Duodenal mucosa (tissue), 2 donors: ENCODE measurements around the gene ACSS2.

Source experiments
- H3K27ac ChIP-seq: one replicate; pipeline ENCODE4 v1.7.0; 2013; ENCODE audit warnings: low read depth, low read length
- H3K27me3 ChIP-seq, 2 donors: one replicate each; pipeline ENCODE4 v1.7.0; 2013; ENCODE audit warnings: low read length in 2 of 2, control low read depth in 1 of 2; ENCODE audit not compliant: insufficient read depth in 2 of 2, control insufficient read depth in 1 of 2
- H3K36me3 ChIP-seq, 2 donors: one replicate each; pipeline ENCODE4 v1.7.0; 2013; ENCODE audit warnings: low read length in 2 of 2, control low read depth in 1 of 2; ENCODE audit not compliant: insufficient read depth in 2 of 2, control insufficient read depth in 1 of 2
- H3K4me1 ChIP-seq, 2 donors: one replicate each; pipeline ENCODE4 v1.7.0; 2013; ENCODE audit warnings: low read length in 2 of 2, control low read depth in 1 of 2; ENCODE audit not compliant: insufficient read depth in 2 of 2, control insufficient read depth in 1 of 2
- H3K4me3 ChIP-seq, 2 donors: one replicate each; pipeline ENCODE4 v1.7.0; 2013; ENCODE audit warnings: low read length in 2 of 2, low read depth in 1 of 2
- H3K9ac ChIP-seq, 2 donors: one replicate each; pipeline ENCODE4 v1.7.0; 2013; ENCODE audit warnings: low read length in 2 of 2, low read depth in 1 of 2
- H3K9me3 ChIP-seq, 2 donors: one replicate each; pipeline ENCODE4 v1.7.0; 2013; ENCODE audit warnings: low read length in 2 of 2, control low read depth in 1 of 2; ENCODE audit not compliant: control insufficient read depth in 1 of 2

The ACSS2 gene

GRCh38 chr20:34943808-34944567 is 67.6 kb downstream of the ACSS2 start:
- no peaks in the 10 kb centered on the region for H3K9me3 ChIP-seq
- H3K4me1 ChIP-seq: peaks cover 19 to 28% of the 10 kb centered on the region in 2 donors
- no peaks in the 10 kb centered on the region for H3K27me3 ChIP-seq
- H3K9ac ChIP-seq: no peak overlapping the region
- H3K4me3 ChIP-seq: no peak overlapping the region
- peaks cover 27 to 35% of the 10 kb centered on the region in 2 donors for H3K36me3 ChIP-seq
- no peak overlapping the region for H3K27ac ChIP-seq

GRCh38 chr20:34945315-34946077 is 69.1 kb downstream of the ACSS2 start:
- Histone ChIP-seq H3K9me3 (no peaks in the 10 kb centered on the region), H3K4me1 (peaks cover 22 to 38% of the 10 kb centered on the region in 2 donors), H3K27ac (peak overlapping the region; percentile 75), H3K4me3 (peak overlapping the region; percentile 38 to 40), H3K27me3 (no peaks in the 10 kb centered on the region), H3K9ac (peak overlapping the region; percentile 11 to 38), H3K36me3 (peaks cover 25 to 41% of the 10 kb centered on the region in 2 donors)

- H3K9ac ChIP-seq: peak overlapping the region in 1 of 2 donors; percentile 11
- H3K4me1 ChIP-seq: peaks cover 22 to 43% of the 10 kb centered on the region in 2 donors
- no peaks in the 10 kb centered on the region for H3K27me3 ChIP-seq
- H3K27ac ChIP-seq: no peak overlapping the region
- no peak overlapping the region for H3K4me3 ChIP-seq
- no peaks in the 10 kb centered on the region for H3K9me3 ChIP-seq
- H3K36me3 ChIP-seq: peaks cover 21 to 39% of the 10 kb centered on the region in 2 donors
Measured at GRCh38 chr20:34946661-34947060, 70.2 kb downstream of the ACSS2 start.

- Histone ChIP-seq H3K9me3 (no peaks in the 10 kb centered on the region), H3K27ac (no peak overlapping the region), H3K9ac (no peak overlapping the region), H3K36me3 (peaks cover 14 to 32% of the 10 kb centered on the region in 2 donors), H3K4me1 (peaks cover 22 to 48% of the 10 kb centered on the region in 2 donors), H3K27me3 (no peaks in the 10 kb centered on the region), H3K4me3 (no peak overlapping the region)
Measured at GRCh38 chr20:34947336-34947735, 70.9 kb downstream of the ACSS2 start.

GRCh38 chr20:34948030-34948429 is 71.6 kb downstream of the ACSS2 start:
- Histone ChIP-seq H3K27ac (no peak overlapping the region), H3K36me3 (peaks cover 9 to 26% of the 10 kb centered on the region in 2 donors), H3K9me3 (no peaks in the 10 kb centered on the region)

GRCh38 chr20:34949120-34949519 is 72.7 kb downstream of the ACSS2 start:
- Histone ChIP-seq H3K9ac (no peak overlapping the region), H3K4me1 (peaks cover 22 to 55% of the 10 kb centered on the region in 2 donors), H3K27me3 (no peaks in the 10 kb centered on the region), H3K36me3 (peaks cover 1 to 17% of the 10 kb centered on the region in 2 donors), H3K4me3 (no peak overlapping the region), H3K27ac (no peak overlapping the region), H3K9me3 (no peaks in the 10 kb centered on the region)

More at GRCh38 chr20:34948030-34948429, 71.6 kb downstream of the ACSS2 start:
- H3K27me3 ChIP-seq: no peaks in the 10 kb centered on the region
- no peak overlapping the region for H3K9ac ChIP-seq
- H3K4me1 ChIP-seq: peaks cover 22 to 53% of the 10 kb centered on the region in 2 donors
- H3K4me3 ChIP-seq: no peak overlapping the region

- peak overlapping the region in 1 of 2 donors; percentile 34 for H3K9ac ChIP-seq
- H3K27me3 ChIP-seq: no peaks in the 10 kb centered on the region
- no peak overlapping the region for H3K4me3 ChIP-seq
- no peaks in the 10 kb centered on the region for H3K9me3 ChIP-seq
- peaks cover 23 to 55% of the 10 kb centered on the region in 2 donors for H3K4me1 ChIP-seq
- H3K36me3 ChIP-seq: peaks cover 0 to 5% of the 10 kb centered on the region in 2 donors
- no peak overlapping the region for H3K27ac ChIP-seq
Measured at GRCh38 chr20:34951252-34951651, 74.8 kb downstream of the ACSS2 start.

- peaks cover 0 to 5% of the 10 kb centered on the region in 2 donors for H3K36me3 ChIP-seq
- peak overlapping the region in 1 of 2 donors; percentile 34 for H3K9ac ChIP-seq
- H3K27me3 ChIP-seq: no peaks in the 10 kb centered on the region
- peaks cover 22 to 53% of the 10 kb centered on the region in 2 donors for H3K4me1 ChIP-seq
- no peak overlapping the region for H3K27ac ChIP-seq
- no peak overlapping the region for H3K4me3 ChIP-seq
- no peaks in the 10 kb centered on the region for H3K9me3 ChIP-seq
Measured at GRCh38 chr20:34951652-34952051, 75.2 kb downstream of the ACSS2 start.

- H3K9me3 ChIP-seq: no peaks in the 10 kb centered on the region
- no peak overlapping the region for H3K4me3 ChIP-seq
- H3K4me1 ChIP-seq: peaks cover 21 to 52% of the 10 kb centered on the region in 2 donors
- H3K9ac ChIP-seq: no peak overlapping the region
- no peak overlapping the region for H3K27ac ChIP-seq
- no peaks in the 10 kb centered on the region for H3K27me3 ChIP-seq
- peaks cover 0 to 5% of the 10 kb centered on the region in 2 donors for H3K36me3 ChIP-seq
Measured at GRCh38 chr20:34952671-34953070, 76.3 kb downstream of the ACSS2 start.

- Histone ChIP-seq H3K4me3 (no peak overlapping the region), H3K27ac (no peak overlapping the region), H3K27me3 (no peaks in the 10 kb centered on the region), H3K9me3 (no peaks in the 10 kb centered on the region), H3K9ac (no peak overlapping the region), H3K36me3 (peaks cover 0 to 5% of the 10 kb centered on the region in 2 donors), H3K4me1 (peaks cover 17 to 44% of the 10 kb centered on the region in 2 donors)
Measured at GRCh38 chr20:34953960-34954359, 77.5 kb downstream of the ACSS2 start.
